Inflammatory macrophage (primary cell): ENCODE results near the gene MAST2.
A peak's percentile ranks its signal among the peaks of the same experiment; 100 is the strongest.
"Not testable (repeated sequence)": the region's sequence is repeated elsewhere in the genome, so short reads cannot be mapped to it uniquely, and the experiment has no call there.

Experiments
- DNase-seq, 2 donors: peaks; one replicate each; pipeline ENCODE4 v3.0.0-alpha.2; 2020 to 2022

Gene MAST2

DNA sequence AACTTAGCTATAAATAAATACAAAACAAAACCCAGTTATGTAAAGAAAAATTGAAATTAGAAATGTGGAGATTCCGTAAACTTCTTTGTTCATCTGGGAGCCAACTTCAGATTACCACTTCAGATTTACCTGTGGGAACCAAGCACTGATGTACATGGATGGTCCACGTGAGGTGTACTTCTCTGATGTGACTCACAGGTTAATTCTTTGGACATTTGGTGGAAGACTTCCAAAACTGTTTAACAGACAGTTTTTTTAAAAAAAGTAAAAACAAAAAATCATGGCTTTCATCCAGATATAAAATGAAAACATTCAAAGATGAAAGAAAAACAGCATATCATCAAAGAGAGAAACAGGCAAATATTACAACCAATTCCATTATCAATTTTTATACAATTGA is 92.0 kb downstream of the MAST2 start:
- DNase-seq: no peak

DNA sequence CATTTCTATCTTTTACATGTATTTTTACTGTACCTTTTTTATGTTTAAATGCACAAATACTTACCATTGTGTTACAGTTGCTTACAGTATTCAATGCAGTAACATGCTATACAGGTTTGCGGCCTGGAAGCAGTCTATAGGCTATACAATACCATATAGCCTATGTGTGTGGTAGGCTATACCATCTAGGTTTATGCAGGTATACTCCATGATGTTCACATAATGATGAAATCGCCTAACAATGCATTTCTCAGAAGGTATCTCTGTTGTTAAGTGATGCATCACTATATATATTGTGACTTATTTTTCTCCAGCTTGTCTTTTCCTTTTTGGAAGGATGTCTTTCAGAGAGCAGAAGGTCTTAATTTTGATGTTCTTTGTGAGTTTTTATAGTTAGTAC is 103.5 kb downstream of the MAST2 start:
- no peak for DNase-seq

DNA sequence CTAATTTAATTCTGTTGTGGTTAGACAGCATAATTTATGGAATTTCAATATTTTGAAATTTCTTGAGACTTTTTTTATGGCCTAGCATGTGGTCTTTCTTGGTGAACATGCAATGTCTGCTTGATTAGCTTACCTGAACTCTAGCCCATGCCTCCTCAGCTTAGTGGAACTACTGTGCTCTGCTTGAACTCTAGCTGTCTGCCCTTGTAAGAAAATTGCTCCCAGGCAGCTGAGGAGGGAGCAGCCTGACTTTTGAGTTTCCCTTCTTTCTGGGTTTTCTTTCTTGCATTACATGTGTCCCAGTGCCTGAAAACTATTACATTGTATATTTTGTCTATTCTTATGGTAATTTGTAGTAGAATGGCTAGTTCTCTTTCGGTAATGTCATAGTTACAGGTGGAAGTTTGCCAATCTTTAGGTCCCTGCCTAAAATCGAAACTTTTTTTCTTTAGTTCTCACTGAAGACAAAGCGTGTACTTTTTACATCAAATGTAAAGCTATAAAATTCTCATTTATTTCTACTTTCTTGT is 105.3 kb downstream of the MAST2 start:
- no peak for DNase-seq

GRCh38 chr1:45911634-45912033 is 108.2 kb downstream of the MAST2 start:
- DNase-seq: no peak

DNA sequence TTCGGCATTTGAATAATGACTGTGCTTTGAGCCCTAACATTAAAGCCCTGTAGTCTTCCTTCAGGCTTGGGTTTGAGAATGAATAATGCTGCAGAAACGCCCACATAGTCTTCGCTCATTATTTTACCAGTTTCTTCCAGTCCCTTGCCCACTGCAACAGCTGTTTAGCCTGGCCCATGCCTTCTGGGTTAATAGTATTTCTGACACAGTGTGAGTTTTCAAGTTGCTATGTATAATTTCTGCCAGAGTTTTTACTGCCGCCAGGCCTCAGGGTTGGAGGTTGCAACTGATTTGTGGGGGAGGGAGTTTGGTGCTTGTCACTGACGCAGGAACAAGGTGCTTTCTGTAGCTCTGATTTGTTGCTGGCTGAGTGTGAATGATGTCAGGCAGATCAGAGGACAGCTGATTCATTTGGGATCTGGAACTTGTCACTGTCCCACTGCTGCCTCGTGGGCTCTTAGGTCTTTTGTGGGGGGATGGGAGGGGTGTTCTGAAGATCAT is 109.8 kb downstream of the MAST2 start:
- DNase-seq: no peak

DNA sequence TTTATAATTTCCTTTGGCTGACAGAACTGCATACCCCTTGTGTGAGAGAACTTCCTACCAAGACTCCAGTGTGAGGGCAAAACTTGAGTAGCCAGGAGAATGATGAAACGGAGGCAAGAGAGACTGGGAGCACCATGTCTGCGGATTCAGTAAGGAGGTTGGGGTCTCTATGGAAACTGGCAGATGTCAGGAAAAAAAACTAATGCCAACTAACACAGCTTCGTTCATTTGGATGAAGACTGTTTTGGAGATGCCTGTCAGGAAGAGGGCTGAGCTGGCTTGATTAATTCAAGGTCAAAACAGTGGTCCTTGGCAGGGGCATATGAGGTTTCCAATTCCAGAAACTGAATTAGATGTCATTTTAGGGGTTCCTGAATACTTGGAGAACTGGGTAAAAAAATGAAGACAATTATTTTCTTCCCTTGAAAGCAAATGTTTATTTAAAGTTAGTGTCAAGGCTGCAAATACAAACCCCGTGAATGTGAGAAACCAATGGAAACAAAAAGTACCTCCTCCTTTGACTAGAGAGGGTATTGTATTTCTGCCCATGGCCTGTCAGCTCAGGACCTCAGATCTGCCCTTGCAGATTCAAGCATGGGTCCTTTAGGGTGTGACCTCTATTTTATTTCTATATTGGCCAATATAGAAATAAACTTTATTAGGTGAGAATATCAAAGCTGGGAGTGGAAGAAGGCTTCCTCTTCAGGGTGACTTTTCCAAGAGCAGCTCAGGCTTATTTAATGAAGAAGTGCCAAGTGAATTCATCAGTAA is 110.5 kb downstream of the MAST2 start:
- DNase-seq: no peak

DNA sequence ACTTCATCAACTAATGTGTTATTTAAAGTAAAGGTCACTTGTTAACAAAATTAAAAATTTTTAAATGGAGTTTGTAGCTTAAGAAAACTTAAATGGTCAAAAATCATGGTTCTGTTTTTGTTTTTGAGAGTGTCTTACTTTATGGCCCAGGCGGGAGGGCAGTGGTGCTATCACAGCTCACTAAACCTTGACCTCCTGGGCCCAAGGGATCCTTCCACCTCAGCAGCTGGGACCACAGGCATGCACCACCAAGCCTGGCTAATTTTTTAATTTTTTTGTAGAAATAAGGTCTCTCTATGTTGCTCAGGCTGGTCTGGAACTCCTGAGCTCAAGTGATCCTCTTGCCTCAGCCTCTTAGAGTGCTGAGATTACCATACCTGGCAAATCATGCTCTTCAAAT is 111.4 kb downstream of the MAST2 start:
- no peak for DNase-seq

DNA sequence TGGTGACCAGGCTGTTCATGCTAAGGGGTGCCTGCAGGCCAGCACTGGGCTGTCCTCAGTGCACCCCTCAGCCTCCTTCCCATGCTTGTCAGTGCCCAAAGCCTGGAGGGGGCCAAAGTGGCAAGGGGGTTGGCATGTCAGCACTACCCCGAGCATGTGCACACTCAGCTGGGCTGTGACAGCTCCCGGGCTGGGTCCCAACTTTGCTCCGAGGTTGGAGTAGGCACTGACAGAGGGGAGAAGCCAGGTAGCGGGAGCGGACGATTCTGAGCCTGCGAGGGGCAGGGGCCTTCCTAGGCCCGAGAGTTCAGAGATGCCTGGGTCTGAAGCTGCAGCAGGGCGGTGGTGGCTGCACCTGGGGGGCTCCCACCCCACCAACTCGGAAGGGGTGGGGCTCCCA is 119.0 kb downstream of the MAST2 start:
- no peak for DNase-seq

DNA sequence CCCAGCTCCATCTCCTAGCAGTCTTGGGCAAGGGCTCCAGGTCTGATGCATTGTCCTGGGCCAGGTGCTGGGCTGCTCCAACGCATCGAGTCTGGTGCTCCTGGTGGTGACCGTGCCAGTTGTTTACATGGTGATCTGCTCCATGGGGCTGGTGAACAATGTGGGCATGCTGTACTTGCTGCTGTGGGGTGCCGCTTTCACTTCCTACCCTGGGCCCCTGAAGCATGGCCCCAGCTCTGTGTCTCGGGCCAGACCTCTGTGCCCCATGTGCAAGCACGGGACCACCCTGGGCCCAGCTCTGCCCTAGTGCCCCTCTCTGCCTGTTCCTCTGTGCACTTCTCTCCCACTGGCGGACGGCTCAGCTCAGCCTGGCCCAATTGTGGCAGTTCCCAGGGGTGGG is 119.4 kb downstream of the MAST2 start:
- DNase-seq: no peak

DNA sequence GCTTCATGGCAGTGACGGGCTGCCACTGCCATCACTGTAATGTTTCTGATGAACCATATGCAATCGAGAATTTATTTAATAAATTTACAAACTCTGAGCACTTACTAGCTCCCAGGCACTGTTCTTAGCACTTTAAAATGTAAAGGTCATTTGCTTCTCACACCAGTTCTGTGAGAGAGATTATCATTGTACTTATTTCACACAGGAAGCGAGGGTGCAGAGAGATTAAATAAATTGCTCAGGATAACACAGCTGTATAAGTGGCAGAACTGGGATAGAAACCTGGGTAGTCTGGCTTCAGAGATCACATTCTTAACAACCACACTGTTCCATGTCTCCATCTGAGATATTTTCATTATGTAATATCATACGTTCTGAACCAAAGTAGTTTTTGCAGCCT is 119.9 kb downstream of the MAST2 start:
- DNase-seq: no peak

GRCh38 chr1:45924736-45925135 is 121.3 kb downstream of the MAST2 start:
- no peak for DNase-seq

DNA sequence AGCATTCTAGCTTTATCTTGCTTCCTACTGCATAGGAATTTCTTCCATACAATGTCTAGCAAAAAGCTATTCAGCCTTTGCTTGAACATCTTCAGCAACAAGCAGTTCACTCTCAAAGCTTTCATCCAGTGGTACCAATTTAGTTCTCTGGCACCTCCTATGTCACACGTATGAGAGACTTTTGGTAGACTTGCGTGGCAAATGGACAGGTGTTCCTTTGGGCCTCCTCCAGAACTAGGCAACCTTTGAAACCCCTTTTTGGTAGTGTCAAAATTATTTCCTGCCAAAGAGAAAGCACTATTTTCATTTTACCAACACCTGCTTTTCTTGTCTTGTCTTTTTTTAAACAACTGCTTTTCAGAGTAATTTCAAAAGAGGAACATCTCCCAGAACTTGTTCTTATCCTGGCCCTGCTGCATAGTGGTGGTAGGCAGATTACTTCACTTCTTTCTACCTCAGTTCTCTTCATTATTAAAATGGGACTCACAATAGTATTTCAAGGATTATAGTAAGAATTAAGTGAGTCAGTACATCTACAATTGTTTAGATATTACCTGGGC is 122.4 kb downstream of the MAST2 start:
- DNase-seq: no peak

DNA sequence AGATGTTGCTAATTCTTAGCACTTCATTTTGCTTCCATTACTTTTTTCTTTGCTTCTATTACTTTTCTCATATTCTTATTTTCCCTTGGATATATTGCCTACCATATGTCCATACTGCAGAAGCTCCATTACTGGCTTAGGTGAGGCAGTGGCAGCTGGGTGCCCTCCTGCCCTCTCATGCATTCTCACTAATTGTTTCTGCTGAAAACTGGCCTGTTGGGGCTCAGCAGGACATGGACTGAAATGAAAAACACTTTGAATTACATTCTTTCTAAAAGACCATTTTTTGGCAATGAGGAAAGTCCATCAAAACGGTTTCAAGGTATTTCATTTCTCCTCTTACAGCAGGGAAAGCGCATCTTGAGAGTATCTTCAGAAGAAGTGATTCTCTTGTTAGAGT is 122.9 kb downstream of the MAST2 start:
- DNase-seq: no peak

- not testable (repeated sequence) for DNase-seq
These were observed 124.0 kb downstream of the MAST2 start for GRCh38 chr1:45927231-45927915.

DNA sequence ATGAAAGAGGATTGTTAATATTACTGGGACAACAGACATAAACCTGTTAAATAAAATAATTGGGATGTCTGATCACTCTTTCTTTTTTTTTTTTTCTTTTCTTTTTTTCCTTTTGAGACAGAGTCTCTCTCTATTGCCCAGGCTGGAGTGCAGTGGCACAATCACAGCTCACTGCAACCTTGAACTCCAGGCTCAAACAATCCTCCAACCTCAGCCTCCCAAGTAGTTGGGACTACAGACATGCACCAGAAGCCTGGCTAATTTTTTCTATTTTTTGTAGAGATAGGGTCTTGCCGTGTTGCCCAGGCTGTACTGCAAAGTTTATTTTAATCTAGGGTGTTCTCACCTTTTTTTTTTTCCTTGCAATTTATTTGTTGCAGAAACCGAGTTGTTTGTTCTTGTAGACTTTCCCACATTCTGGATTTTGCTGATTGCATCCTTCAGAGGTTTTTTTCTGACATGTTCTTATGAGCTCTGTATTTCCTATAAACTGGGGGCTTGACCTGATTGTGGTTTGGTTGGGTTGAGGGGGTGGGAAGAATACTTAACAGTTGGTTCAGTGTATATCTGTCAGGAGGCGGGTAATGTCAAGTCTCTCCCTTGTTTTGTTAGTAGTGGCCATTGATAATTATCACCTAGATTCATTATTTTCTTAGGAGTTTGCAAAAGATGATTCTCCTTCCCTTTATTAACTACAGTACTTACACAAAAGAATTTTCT is 125.2 kb downstream of the MAST2 start:
- DNase-seq: no peak

GRCh38 chr1:45929257-45929687 is 125.9 kb downstream of the MAST2 start:
- DNase-seq: peak; percentile 22 to 35

DNA sequence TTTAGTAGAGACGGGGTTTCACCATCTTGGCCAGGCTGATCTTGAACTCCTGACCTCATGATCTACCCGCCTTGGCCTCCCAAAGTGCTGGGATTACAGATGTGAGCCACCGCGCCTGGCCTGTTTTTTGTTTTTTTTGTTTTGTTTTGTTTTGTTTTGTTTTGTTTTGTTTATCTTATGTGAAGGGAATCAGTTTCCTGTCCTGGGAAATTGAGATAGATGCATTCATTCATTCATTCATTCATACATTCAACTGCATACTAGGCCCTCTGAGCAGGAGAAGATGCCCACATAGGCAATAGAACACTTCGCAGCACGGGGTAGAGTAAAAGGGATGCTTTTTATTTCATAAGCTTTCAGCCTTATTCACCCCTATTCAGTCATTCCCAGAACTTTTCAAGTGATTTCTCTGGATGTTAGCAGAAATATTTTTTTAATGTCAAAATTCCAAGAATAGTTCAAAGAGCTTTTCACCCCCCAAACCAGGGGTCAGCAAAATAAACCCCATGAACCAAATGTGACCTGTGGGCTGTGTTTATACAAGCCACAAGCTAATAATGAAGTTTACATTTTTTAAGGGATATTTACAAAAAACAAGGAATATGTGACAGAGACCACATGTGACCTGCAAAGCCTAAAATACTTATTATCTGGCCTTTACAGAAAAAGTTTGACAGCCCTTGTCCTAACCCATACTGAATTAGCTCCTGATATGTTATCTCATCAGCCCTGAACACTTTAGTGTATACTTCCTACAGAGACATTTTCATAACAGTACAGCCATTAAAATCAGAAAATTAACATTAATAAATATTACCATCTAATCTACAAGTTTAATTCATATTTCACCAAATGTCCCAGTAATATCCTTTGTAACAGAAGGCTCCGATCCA is 127.1 kb downstream of the MAST2 start:
- no peak for DNase-seq

DNA sequence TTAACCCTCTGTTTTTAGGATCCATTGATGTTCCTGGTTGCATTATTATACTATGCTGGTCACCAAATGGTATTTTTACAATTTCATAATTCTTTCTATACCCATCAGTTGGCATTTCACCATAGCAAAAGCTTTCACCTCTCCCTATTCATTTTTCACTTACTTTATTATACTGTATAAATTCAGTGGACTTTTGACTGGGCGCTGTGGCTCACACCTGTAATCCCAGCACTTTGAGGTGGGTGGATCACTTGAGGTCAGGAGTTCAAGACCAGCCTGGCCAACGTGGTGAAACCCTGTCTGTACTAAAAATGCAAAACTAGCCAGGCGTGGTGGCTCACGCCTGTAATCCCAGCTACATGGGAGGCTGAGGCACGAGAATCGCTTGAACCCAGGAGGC is 128.8 kb downstream of the MAST2 start:
- not testable (repeated sequence) for DNase-seq

DNA sequence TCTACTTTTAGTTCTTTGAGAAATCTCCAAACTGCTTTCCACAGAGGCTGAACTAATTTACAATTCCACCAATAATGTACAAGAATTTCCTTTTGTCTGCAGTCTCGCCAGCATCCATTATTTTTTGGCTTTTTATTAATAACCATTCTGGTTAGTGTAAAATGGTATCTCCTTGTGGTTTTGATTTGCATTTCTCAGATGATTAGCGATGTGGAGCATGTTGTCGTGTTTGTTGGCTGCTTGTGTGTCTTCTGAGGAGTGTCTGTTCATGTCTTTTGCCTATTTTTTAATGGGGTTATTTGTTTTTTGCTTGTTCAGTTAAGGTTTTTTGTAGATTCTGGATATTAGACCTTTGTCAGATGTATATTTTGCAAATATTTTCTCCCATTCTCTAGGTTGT is 131.5 kb downstream of the MAST2 start:
- no peak for DNase-seq

- DNase-seq: no peak
These were observed 134.6 kb downstream of the MAST2 start for GRCh38 chr1:45938029-45938428.

GRCh38 chr1:45942411-45942810 is 139.0 kb downstream of the MAST2 start:
- DNase-seq: no peak

- no peak for DNase-seq
These were observed 139.8 kb downstream of the MAST2 start for GRCh38 chr1:45943185-45943584.
